Heart right ventricle (tissue), 16 donors: ENCODE results near the gene SGPP2. TPM values are rescaled to one million over a fixed set of nuclear protein-coding genes. Genes with fewer than 3 reads are reported as not detected.

Source experiments
- ATAC-seq, 8 donors: fragments of 200-7000 bp; cut with Tn5 transposase; one replicate each; pipeline ENCODE4 v1.9.1; 2020; ENCODE audit warnings: mild to moderate bottlenecking in 8 of 8, moderate library complexity in 8 of 8, moderate number of reproducible peaks in 1 of 8
- DNase-seq, 2 donors: peaks; one replicate each; pipeline ENCODE4 v3.0.0-alpha.2; 2020
- H3K27ac ChIP-seq, 10 donors: fragments of 200-600 bp; sonication (generic) in 2 of 10; one replicate each; pipeline versions ENCODE4 v1.5.0 to v1.8.0; 2020 to 2022; ENCODE audit warnings: mild to moderate bottlenecking in 3 of 10
- H3K27me3 ChIP-seq, 7 donors: fragments of 200-600 bp; one replicate each; pipeline ENCODE4 v1.8.0; 2021 to 2022; ENCODE audit warnings: mild to moderate bottlenecking in 2 of 7
- H3K36me3 ChIP-seq, 9 donors: fragments of 200-600 bp; sonication (generic) in 1 of 9; one replicate each; pipeline versions ENCODE4 v1.5.0 to v1.8.0; 2020 to 2022; ENCODE audit warnings: mild to moderate bottlenecking in 2 of 9
- H3K4me1 ChIP-seq, 9 donors: fragments of 200-600 bp; sonication (generic) in 1 of 9; one replicate each; pipeline versions ENCODE4 v1.5.0 to v1.8.0; 2020 to 2022; ENCODE audit warnings: mild to moderate bottlenecking in 4 of 9
- H3K4me3 ChIP-seq, 10 donors: fragments of 200-600 bp; sonication (generic) in 2 of 10; one replicate each; pipeline versions ENCODE4 v1.5.0 to v1.8.0; 2020 to 2022; ENCODE audit warnings: mild to moderate bottlenecking in 7 of 10, moderate library complexity in 2 of 10
- H3K9me3 ChIP-seq, 11 donors: fragments of 200-600 bp in 10 of 11; sonication (generic) in 2 of 11; one replicate each; pipeline versions ENCODE4 v1.5.0 to v1.8.0; 2013 to 2022; ENCODE audit warnings: mild to moderate bottlenecking in 2 of 11, control low read depth in 1 of 11, moderate library complexity in 1 of 11
- CTCF ChIP-seq, 9 donors: fragments of 200-600 bp; sonication (generic) in 2 of 9; IDR thresholded peaks; one replicate each; pipeline versions ENCODE4 v1.5.0 to v1.8.0; 2021 to 2022; ENCODE audit warnings: antibody characterized with exemption in 9 of 9, mild to moderate bottlenecking in 5 of 9, moderate library complexity in 1 of 9
- WGBS, 2 donors: extraction: QIAGEN DNeasy Blood & Tissue Kit; methylation state at CpG; one replicate each; pipeline ENCODE4 v1.1.7; 2013; ENCODE audit warnings: inconsistent platforms in 1 of 2; 5-methylcytosine and 5-hydroxymethylcytosine counted together
- intact Hi-C, 10 donors: fragments of 100-400 bp; cut with DNase I; formaldehyde crosslinking; loops; one replicate each; pipeline versions ENCODE4 v1.11.1 to v1.14.2; 2022
- polyA plus RNA-seq, 2 donors: library from polyadenylated mRNA; stranded (reverse); fragments of 200-250 nt; gene quantifications; one replicate each; pipeline ENCODE4 v1.2.3, GENCODE V29; 2013
- total RNA-seq, 10 donors: library from RNA; stranded (reverse); fragmentation: NEBNext Ultra II Directional in 3 of 10; extraction: Animal tissue kit (Norgen Biotek cat#: 25700) in 3 of 10; gene quantifications; one replicate each; pipeline versions ENCODE4 v1.2.1 to v1.2.4, GENCODE V29; 2021 to 2023
- donor health status: Arrhythmogenic right ventricular cardiomyopathy.
- donor health status: ischemic (EF 13 %, LVEDD 7.1; RV severe dilation, severe dysfunction).
- donor health status: healthy with polysubstance abuse.
- donor health status: DM: no; HTN: yes; CAD: no.
- donor health status: DM: no; HTN: no; CAD: no.
- donor health status: ischemic (EF 25% LVEDD 6.9; RV normal size, moderate dysfunction).
- donor health status: ischemic (EF 25% LVEDD 5.7; RV mildly dilated, moderate dysfunction).
- donor health status: healthy.
- donor health status: DM: yes; HTN: yes; CAD: no.
- donor health status: Ischemic cardiomyopathy.
- donor health status: ischemic (EF 35%, LVEDD 5.7; RV mildly dilated, moderate dysfunction).
- donor health status: nonischemic (EF 11% LVEDD 7.7; RV severe dilation, severe dysfunction).
- donor health status: DM: yes; HTN: yes; CAD: no.
- donor health status: PGD.
- donor health status: ischemic (EF 29% LVEDD 5.4; RV normal size, mild dysfunction).
- donor health status: nonischemic (EF 23%, LVEDD 6.1; RV moderate dilation, normal function).

SGPP2 gene
- total and polyA plus RNA-seq, 12 donors = 0.54 to 34.4 (median 5.7) TPM

- ATAC-seq = no peak
- H3K4me3 ChIP-seq = no peak overlapping the region
- no peak for TF ChIP-seq CTCF (IDR thresholded peaks at IDR 0.05)
- no peaks in the 10 kb centered on the region for H3K27me3 ChIP-seq
- 64 to 73% methylated on average over 5 of the region's 5 CpGs for WGBS, 2 donors
- intact Hi-C loops = no loop called here
- peaks cover 0 to 8% (median 0%) of the 10 kb centered on the region in 11 donors for H3K9me3 ChIP-seq
- no peak overlapping the region for H3K27ac ChIP-seq
- no peak for DNase-seq
- H3K4me1 ChIP-seq = no peaks in the 10 kb centered on the region
- H3K36me3 ChIP-seq = no peaks in the 10 kb centered on the region
Observed at GRCh38 chr2:222525811-222526210, 101.5 kb downstream of the SGPP2 start.

- no peak for TF ChIP-seq CTCF (IDR thresholded peaks at IDR 0.05)
- Histone ChIP-seq H3K36me3 (no peaks in the 10 kb centered on the region), H3K27me3 (no peaks in the 10 kb centered on the region), H3K4me1 (no peaks in the 10 kb centered on the region), H3K27ac (no peak overlapping the region), H3K9me3 (peaks cover 0 to 8% (median 0%) of the 10 kb centered on the region in 11 donors), H3K4me3 (no peak overlapping the region)
- ATAC-seq (no peak), DNase-seq (no peak)
- intact Hi-C loops = no loop called here
- 86 to 88% methylated on average over 7 of the region's 7 CpGs for WGBS, 2 donors
Observed at GRCh38 chr2:222526480-222527277, 102.3 kb downstream of the SGPP2 start.

GRCh38 chr2:222532315-222532714 lies 108.0 kb downstream of the SGPP2 start:
- TF ChIP-seq CTCF (IDR thresholded peaks at IDR 0.05) = no peak
- WGBS, 2 donors = 80 to 87% methylated on average over 5 of the region's 5 CpGs
- no peaks in the 10 kb centered on the region for H3K36me3 ChIP-seq
- ATAC-seq (no peak), DNase-seq (no peak)
- peaks cover 0 to 8% (median 0%) of the 10 kb centered on the region in 11 donors for H3K9me3 ChIP-seq
- H3K27me3 ChIP-seq = peaks cover 0 to 9% (median 0%) of the 10 kb centered on the region in 7 donors
- intact Hi-C loops = no loop called here
- H3K4me1 ChIP-seq = no peaks in the 10 kb centered on the region
- no peak overlapping the region for H3K27ac ChIP-seq
- H3K4me3 ChIP-seq = no peak overlapping the region

- no peak overlapping the region for H3K27ac ChIP-seq
- ATAC-seq (no peak), DNase-seq (no peak)
- H3K27me3 ChIP-seq = peaks cover 0 to 9% (median 0%) of the 10 kb centered on the region in 7 donors
- no peaks in the 10 kb centered on the region for H3K4me1 ChIP-seq
- no peak overlapping the region for H3K4me3 ChIP-seq
- H3K36me3 ChIP-seq = no peaks in the 10 kb centered on the region
- H3K9me3 ChIP-seq = no peaks in the 10 kb centered on the region
- 83 to 90% methylated on average over 6 of the region's 6 CpGs for WGBS, 2 donors
- intact Hi-C loops = no loop called here
- no peak for TF ChIP-seq CTCF (IDR thresholded peaks at IDR 0.05)
Observed at GRCh38 chr2:222535477-222535876, 111.1 kb downstream of the SGPP2 start.
